HG02642 (cell line): ENCODE measurements around the gene TBCC.
"Not testable (repeated sequence)": the region's sequence is repeated elsewhere in the genome, so short reads cannot be mapped to it uniquely, and the experiment has no call there.

Experiments used
- ATAC-seq: cut with Tn5 transposase; IDR thresholded peaks from one replicate; pipeline ENCODE4 v1.9.1; 2021; ENCODE audit warnings: mild to moderate bottlenecking; ENCODE audit not compliant: unreplicated experiment, poor library complexity

TBCC gene

GRCh38 chr6:42740725-42741124 is 5.2 kb downstream of the TBCC start:
- no peak for ATAC-seq

DNA sequence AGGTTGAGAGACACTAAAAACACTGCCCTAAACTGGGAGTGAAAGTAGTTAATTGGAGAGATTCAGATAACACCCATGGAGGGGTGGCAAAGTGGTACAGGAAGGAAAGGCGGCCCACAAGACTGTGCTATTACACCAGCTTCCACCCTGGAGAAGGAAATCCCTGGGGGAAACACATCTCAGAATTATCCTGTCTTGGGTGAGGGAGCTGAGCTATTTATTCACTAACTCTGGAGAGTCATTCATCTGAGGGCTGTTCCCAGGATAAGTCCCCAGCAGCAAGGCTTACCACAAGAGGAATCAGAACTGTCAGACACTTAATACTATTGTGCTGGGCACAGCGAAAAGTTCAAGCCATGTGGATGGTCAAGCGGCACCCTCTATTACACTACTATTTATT is 9.9 kb downstream of the TBCC start:
- ATAC-seq = no peak

GRCh38 chr6:42733867-42734481 is 11.9 kb downstream of the TBCC start:
- ATAC-seq = not testable (repeated sequence)

GRCh38 chr6:42729731-42730130 is 16.2 kb downstream of the TBCC start:
- ATAC-seq = no peak

DNA sequence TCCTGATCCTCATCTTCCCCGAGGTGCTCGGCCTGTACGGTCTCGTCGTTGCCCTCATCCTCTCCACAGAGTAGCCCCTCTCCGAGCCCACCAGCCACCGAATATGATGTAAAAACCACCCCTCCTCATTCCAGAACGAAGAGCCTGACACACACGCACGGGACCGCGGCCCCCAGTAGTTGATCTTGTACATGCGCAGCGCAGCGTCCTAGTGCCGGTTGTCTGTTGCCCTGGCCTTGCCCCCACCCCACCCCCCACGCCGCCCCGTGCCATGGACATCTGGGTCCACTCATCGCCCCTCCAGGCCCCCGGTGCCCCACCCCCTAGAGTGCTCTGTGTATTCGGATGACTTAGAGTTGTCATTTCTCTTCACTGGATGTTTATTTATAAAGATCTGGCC is 18.3 kb downstream of the TBCC start:
- no peak for ATAC-seq

GRCh38 chr6:42727087-42727611 is 18.8 kb downstream of the TBCC start:
- no peak for ATAC-seq

DNA sequence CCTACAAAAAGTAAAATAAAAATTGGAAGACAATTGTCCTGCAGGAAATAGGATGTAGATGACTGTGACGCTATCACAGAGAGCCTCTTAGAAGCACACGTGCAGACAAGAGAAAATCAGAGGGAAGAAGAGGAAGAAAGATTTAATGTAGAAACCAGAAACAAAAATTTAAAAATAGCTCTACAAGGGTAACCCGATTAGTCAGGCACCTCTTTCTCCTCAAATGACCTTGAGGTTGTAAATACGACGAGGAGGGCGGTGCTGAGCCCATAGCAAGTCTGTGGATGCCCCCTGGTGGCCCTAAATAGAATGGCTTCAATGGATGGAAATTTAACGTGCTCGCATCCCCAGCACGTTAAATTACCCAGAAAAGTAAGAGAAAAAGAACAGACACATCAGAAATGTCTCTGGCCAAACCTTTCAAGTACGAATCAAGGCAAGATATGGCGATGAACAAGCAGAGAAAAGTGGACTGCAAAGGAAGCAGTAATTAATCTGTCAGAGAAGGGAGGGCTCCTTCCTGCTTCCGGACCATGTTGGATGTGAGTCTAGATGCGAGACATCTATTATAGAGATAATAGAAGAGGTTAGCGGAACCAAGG is 19.3 kb downstream of the TBCC start:
- peak; percentile 87 for ATAC-seq

- no peak for ATAC-seq
These were observed 19.9 kb downstream of the TBCC start for GRCh38 chr6:42726026-42726425.

DNA sequence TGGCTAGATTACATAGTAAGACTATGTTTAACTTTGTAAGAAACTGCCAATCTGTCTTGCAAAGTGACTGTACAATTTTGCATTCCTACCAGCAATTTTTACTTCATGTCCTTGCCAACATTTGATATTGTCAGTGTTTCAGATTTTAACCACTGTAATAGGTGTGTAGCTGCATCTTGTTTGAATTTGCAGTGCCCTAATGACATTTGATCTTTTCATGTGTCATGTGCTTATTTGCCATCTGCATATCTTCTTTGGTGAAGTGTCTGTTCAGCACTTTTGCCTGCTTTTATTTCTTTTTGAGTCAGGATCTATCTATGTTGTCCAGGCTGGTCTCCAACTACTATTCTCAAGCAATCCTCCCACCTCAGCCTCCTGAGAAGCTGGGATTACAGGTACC is 21.1 kb downstream of the TBCC start:
- no peak for ATAC-seq

GRCh38 chr6:42722497-42722896 is 23.4 kb downstream of the TBCC start, which contains the start of gene PRPH2:
Gene PRPH2 (minus strand): TSS chr6:42722597. CDS start chr6:42722334, 263 bp downstream.
- no peak for ATAC-seq

- ATAC-seq = no peak
These were observed 25.2 kb downstream of the TBCC start for GRCh38 chr6:42720739-42721138.

DNA sequence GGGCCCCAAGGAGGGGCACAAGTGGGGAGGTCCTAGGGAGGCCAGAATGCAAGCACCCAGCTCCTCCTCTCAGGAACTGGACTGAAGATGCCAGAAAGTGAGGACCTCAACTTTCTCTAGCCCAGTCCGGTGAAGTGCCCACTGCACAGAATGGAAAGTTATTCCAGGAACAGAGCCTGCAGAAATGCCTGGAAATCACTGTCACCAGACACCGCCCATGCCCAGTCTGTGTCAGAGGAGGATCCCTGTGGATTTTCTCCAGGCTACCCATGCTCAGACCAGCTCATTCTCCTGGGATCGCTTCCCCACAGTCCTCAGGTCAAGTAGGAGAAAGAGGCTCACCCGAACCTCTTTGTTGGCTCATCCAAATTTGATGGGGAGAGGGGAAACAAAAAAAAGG is 30.0 kb downstream of the TBCC start:
- ATAC-seq = no peak

DNA sequence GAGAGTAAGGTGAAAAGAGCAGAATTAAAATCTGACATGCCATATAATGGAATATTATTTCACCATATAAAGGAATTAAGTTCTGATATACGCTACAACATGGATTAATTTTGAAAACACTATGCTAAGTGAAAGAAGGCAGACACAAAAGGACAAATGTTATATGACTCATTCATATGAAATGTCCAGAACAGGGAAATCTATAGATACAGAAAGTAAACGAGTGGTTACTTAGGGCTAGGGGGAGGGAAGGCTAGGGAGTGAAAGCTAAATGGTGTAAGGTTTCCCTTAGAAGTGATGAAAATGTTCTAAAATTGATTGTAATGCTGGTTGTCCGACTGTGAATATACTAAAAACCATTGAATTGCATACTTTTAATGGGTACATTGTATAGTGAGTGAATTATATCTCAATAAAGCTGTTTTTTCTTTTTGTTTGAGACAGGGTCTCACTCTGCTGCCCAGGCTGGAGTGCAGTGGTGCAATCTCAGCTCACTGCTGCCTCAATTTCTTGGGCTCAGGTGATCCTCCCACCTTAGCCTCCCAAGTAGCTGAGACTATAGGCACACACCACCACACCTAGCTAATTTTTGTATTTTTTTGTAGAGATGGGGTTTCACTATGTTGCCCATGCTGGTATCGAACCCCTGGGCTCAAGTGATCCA is 31.7 kb downstream of the TBCC start:
- no peak for ATAC-seq

- no peak for ATAC-seq
These were observed 34.0 kb downstream of the TBCC start for GRCh38 chr6:42711930-42712329.

DNA sequence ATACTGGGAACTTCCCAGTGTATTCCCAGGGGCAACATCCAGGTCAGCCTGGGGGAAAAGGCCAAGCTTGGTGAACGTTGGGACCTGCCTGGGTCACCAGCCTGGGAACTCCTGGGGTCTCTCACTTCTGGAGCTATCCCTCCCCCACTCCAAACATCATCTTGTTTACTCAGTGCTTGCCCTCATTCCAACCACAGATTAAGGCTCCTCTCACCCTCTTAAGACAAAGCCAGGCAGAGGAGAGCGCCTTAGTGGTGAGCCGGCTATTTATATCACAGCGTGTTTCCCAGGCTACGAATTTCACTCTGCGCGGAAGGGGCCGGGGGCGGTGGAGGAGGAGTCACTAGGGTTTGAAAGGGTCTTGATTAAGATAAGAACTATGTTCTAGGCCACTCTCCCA is 35.6 kb downstream of the TBCC start:
- ATAC-seq = no peak

DNA sequence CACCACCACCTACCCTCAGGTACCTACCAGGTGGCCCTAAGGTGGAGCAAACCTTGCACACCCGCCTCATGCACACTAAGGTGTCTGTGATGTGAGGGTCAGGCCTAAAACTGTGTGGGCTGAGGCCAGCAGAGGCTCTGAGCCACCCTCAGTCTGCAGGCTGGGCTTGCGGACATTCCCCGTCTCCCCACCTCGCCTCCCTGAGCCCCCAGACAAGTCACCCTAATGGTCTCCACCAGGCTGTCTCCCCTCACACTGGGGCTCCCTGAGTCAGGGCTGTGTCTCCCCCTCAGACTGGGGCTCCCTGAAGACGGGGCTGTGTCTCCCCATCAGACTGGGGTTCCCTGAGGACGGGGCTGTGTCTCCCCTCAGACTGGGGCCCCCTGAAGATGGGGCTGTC is 36.0 kb downstream of the TBCC start:
- ATAC-seq = no peak

- no peak for ATAC-seq
These were observed 37.8 kb downstream of the TBCC start for GRCh38 chr6:42708096-42708495.

DNA sequence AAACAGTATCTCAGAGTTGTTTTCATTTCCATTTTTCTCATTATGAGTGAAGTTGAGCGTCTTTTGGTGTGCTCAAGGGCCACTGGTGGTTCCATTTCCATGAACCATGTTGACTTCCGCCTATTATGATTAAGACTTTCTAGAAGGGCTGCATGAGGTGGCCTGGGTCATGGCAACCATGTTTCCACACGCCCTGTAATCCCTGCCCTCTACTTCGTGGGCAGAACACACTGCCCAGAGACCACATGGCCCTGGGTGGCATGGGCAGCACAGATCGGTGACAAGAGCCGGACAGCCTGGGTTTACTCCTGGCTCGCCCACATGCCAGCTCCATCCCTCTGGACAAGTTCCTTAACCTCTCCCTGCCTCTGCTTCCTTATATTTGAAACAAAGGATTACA is 38.3 kb downstream of the TBCC start:
- no peak for ATAC-seq

- no peak for ATAC-seq
These were observed 40.9 kb downstream of the TBCC start for GRCh38 chr6:42704937-42705374.

GRCh38 chr6:42704251-42704936 is 41.5 kb downstream of the TBCC start:
- no peak for ATAC-seq

GRCh38 chr6:42702786-42703185 is 43.1 kb downstream of the TBCC start:
- not testable (repeated sequence) for ATAC-seq
